Adrenal gland (tissue), 5 donors: ENCODE measurements around the gene ZDHHC11B.
"Not testable (repeated sequence)": the region's sequence is repeated elsewhere in the genome, so short reads cannot be mapped to it uniquely, and the experiment has no call there.

Experiments used
- CTCF ChIP-seq, 6 experiments: fragments of 450-650 bp in 4 of 6; fragments of 200-600 bp in 2 of 6; sonication (generic) in 1 of 6; IDR thresholded peaks; 1 replicate in 5 of 6; 2 replicates in 1 of 6; pipeline versions ENCODE4 v1.5.1 to v1.8.0; 2016 to 2021; ENCODE audit warnings: antibody characterized with exemption in 6 of 6, mild to moderate bottlenecking in 2 of 6, moderate library complexity in 1 of 6
- POLR2A ChIP-seq, 2 donors: fragments of 450-650 bp; IDR thresholded peaks; one replicate each; pipeline ENCODE4 v1.6.1; 2017; ENCODE audit warnings: antibody characterized with exemption in 2 of 2, mild to moderate bottlenecking in 2 of 2, moderate library complexity in 1 of 2
- donor health status: DM: no; HTN: no; CAD: no.

DNA sequence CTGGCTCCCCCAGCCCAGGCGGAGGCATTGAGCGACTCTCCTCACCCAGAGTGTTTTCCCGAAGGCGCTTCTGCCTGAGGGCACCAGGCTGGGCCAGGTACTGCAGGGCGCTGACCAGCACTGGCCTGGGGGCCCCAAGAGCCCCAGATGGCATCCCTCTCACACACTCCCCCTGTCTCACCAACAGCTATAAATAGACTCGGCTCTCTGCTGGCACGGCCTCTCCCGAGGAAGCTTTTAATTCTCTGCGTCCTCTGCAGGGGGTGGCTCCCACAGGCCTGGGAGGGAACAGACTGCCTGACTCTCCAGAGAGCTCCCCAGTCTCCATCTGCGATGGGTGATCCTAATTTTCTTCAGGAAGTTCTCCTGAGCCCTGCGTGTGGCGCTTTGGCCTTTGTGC is 94.2 kb downstream of the ZDHHC11B start:
- not testable (repeated sequence) for TF ChIP-seq CTCF, POLR2A (IDR thresholded peaks at IDR 0.05)
